ENCODE data around the gene SOHLH1.

Gene SOHLH1

GRCh38 chr9:135701959-135702721 is 2.9 kb upstream of the SOHLH1 start, which contains the start of gene KCNT1:
KCNT1 (plus strand) TSS chr9:135702185; CDS start chr9:135702259, 74 bp downstream.
- peak; percentile 33 for DNase-seq

GRCh38 chr9:135701067-135701958 is 2.0 kb upstream of the SOHLH1 start:
- no peak for DNase-seq

DNA sequence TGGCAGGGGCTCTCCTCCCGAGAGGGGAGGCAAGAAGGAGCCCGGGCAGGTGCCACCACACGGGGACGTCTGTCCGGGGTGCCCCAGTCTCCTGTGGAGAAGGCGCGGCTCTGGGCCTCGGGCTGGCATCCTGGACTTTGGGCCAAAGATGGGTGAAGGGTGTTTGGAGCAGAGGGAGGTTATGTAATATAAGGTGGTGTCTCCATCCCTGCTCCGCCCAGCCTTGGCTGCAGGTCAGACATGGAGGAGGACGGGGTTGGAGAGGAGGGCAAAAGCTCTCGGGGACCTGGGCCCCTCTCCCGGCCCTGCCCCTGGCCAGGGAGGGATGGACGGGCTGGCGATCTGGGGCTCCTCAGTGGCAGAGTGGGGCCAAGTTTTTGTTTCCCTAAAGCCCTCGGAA is 1.2 kb upstream of the SOHLH1 start:
- no peak for DNase-seq

DNA sequence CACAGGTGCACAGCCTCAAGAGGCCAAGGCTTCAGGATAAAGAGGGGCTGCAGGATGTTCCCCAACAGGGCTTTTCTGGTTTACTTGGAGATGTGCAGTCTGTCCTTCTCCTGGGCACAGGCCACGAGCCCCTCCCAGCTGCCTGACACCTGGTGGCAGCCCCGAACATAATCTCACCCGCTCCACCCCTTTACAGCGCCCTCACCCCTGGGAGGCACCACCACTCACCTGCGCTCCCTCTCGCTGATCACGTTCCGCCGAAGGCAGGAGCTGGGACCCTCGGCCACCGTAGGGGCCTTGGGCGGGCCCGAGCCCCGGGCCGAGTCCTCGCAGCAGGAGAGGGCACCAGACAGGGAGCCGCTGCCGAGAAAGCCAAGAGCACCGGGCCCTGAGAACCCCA is 514 bp downstream of the SOHLH1 start:
- DNase-seq: no peak

DNA sequence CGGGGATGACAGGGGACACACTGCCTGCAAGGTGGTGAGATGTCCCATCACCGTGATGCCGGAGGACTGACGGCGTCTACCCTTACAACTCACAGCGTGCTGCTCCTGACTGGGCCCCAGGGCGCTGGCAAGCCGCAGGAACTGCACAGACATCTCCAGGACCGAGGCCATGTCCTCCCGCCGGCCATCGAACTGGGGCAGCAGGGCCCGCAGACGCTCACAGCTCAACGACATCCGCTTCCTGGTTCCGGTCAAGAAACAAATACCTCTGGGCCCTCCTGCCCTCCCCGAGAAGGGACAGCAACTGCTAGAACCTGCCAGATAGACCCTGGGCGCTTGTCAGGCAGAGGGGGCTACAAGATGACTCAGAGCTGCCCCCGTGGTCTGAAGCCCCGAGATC is 1.0 kb downstream of the SOHLH1 start:
- no peak for DNase-seq

DNA sequence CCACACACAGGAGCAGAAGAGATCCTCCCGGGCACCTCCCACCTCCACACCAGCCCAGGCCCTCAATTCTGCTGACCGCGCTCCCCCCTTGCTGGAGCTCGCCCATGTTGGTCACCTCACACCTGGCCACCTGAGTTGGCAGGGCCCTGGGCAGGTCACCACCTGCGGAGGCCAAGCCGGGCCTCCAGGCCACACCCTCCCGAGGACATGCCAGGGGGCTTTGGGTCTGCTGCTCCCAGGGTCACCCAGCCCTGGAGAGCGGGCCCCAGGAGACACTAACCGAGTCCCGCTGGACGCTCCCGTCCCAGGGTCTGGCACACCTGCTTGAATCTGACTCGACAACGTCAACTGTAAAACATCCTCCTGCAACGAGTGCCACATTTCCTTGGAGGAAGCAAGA is 2.1 kb downstream of the SOHLH1 start:
- no peak for DNase-seq

- no peak for DNase-seq
These were observed 2.8 kb downstream of the SOHLH1 start for GRCh38 chr9:135696446-135696845.

DNA sequence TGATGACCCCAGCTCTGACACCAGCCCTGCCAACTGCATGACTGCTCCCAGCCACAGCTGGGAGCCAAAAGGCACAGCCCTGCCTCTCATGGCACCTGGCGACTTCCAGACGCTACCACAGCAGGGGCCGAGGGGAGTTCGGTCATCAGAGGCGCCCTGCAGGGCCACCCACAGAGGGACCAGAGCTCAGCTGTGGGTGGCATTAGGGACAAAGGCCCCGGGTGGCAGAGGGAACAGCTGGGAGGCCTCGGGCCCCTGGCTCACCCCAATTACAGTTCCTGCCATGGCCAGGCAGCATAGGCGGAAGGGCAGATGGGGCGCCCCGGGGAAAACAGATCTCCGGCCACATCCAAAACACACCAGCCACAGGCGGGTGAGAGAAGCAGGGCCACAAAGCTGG is 3.6 kb downstream of the SOHLH1 start:
- no peak for DNase-seq

- DNase-seq: no peak
These were observed 4.2 kb downstream of the SOHLH1 start for GRCh38 chr9:135695036-135695435.

DNA sequence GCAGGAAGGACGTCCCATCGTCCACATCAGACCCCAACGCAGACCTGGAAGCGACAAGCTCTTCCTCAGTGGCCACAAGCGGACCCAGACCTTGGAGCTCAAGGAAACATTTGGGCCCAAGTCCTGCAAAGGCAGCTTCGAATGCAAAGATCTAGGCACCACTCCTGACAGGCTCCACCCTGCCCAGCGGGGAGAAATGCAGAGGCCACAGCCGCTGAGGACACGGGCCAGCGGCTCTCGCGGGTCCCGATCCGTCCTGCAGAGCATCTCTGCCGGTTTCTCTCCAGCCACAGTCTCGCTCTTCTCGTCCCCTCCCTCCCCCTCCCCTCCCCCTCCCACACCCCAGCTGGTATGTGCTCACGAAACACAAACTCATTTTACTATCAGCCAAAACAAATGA is 4.9 kb downstream of the SOHLH1 start:
- no peak for DNase-seq

DNA sequence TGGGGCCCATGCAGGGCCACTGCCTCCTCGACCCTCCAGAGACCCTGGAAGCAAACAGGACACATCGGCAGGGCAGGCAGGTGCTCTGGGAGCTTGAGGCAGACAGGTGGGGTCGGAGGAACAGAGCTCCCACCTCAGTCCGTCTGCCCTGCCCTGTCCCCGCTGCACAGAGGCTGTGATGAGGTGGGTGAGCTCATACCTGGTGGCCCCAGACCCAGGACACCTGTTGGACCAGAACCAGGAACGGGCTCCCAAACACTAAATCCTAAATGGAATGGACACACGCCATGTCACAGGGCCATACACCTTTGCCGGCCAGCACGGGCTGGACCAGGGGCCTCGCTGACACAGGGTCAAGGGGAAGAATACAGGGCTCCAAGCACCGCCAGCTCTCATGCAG is 5.5 kb downstream of the SOHLH1 start:
- DNase-seq: no peak

DNA sequence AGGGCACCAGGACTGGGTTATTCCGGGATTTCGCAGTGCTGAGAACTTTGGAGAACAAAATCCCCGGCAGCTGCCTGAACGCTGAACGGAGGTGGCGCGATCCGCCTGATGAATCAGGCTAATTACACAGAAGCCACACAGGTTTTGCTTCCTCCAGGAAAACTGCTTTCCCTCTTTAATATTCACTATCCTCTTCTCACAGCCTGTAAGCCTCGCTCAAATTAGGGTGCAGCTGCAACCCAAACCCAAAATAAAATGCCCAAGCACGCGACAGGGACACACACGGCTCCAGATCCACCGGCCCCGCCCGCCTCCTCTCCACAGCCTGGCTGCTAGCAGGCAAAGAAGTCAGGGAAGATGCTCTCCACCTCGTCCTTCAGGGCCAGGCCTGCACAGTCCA is 6.0 kb downstream of the SOHLH1 start:
- DNase-seq: no peak

GRCh38 chr9:135692410-135692809 is 6.9 kb downstream of the SOHLH1 start:
- DNase-seq: no peak

- DNase-seq: no peak
These were observed 8.3 kb downstream of the SOHLH1 start for GRCh38 chr9:135690836-135691570.

GRCh38 chr9:135689011-135689410 is 10.3 kb downstream of the SOHLH1 start:
- DNase-seq: no peak

- no peak for DNase-seq
These were observed 12.1 kb downstream of the SOHLH1 start for GRCh38 chr9:135687216-135687615.

DNA sequence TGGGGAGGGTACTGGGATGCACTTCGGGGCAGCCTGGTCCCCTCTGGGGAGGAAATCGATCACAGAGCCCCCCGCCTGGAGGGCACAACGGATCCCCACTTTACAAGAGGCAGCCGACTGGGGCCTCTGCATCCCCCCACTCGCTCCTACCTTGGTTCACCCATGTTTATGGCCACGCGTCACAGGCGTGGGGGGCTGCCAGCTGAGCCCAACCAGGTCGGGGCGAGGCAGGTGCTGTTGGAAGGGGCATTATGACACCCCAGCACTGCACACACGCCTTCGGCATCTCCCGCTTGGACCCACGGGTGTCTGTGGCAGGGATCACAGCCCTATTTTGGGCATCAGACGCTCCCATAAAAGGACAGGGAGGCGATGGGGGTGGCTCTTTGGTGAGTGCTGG is 14.6 kb downstream of the SOHLH1 start:
- DNase-seq: no peak

- no peak for DNase-seq
These were observed 15.8 kb downstream of the SOHLH1 start for GRCh38 chr9:135683401-135684034.

DNA sequence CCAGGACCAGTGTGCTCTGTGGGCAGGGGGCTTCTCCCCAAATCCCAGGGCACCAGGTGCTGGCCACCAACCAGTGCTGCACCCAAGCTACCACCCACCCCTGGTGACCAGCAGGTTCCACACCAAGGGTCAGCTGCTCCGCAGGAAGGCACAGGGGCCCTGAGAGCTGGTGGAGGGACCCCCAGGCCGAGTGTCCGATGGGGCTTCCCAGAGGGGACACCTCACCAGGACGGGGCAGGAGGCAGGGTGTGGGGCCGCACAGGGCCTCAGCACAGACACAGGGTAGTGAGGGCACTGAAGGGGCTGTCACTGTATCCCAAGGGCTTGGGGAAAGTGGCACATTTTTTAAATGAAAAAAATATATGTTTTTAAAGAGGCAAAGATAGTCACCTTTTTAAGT is 18.1 kb downstream of the SOHLH1 start:
- DNase-seq: no peak

GRCh38 chr9:135680056-135680455 is 19.2 kb downstream of the SOHLH1 start:
- no peak for DNase-seq

DNA sequence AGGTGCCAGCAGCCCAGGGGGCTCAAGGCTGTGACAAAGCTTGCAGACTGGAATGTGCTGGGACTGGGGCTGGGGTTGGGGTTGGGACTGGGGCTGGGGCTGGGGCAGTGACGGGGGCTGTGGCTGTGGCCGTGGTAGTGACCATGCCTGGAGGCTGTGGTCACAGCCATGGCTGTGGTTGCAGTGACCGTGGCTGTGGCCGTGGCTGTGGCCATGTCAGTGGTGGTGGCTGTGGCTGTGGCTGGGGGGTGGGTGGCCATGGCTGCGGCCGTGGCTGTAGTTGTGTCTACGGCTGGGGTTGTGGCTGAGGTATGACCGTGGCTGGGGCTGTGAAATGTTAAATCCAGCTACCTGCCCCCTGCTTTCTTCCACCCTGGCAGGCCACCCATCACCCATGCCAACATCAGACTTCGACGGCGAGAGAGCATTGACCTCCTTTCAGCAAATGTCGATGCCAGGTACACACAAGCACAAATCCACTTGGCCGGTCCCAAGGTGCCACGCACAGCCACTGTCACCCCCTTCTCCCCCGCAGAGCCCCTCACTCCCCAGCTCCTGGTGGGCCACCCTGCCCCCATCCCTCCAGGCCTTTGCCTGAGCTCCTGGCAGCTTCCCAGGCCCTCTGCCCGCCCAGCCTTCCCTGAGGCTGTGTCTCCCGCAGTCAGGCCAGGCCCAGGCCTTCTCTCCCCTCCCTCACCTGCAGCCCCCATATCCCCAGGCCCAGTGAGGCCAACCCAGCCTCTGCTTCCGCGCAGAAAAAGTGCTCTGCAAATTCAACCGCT is 20.9 kb downstream of the SOHLH1 start:
- no peak for DNase-seq

- DNase-seq: no peak
These were observed 21.6 kb downstream of the SOHLH1 start for GRCh38 chr9:135677641-135678168.

Data from hematopoietic multipotent progenitor cell treated with erythropoietin and hydrocortisone succinate and interleukin-3 and kit ligand, for 8 days (in vitro differentiated cells).